Measurements from ENCODE around the gene PER1. TPM values are rescaled to one million over a fixed set of nuclear protein-coding genes. Genes with fewer than 3 reads are reported as not detected.
A peak's percentile ranks its signal among the peaks of the same experiment; 100 is the strongest.

PER1 gene
- total and polyA plus RNA-seq, 2 of the 8 experiments (the other 6 are each of a cell fraction or from before 2014, with no cell fraction given): 9.6 to 38.0 TPM

GRCh38 chr17:8137645-8138373, 14.4 kb downstream of the PER1 start:
- H3K23ac ChIP-seq (ENCODE audit: insufficient read length): no peak overlapping the region
- H4K91ac ChIP-seq (replicated peaks; ENCODE audit: insufficient read length, low read length): no peak overlapping the region
- CTCF ChIA-PET (ENCODE audit: partially characterized antibody): interaction anchor here (0.7 to 14.1 kb wide), 27 partner anchors 10 to 226 kb away, joined by 3 to 133 read pairs (median 3); partner anchors contain the start of genes ALOXE3, HES7, TMEM107 and VAMP2
- FAIRE-seq (no peak), DNase-seq (ENCODE audit: low read depth in 1 of 2, low spot score in 2 of 2) (no peak)
- peak overlapping the region; percentile 71; the same call in 1 of the 2 replicates for H3K18ac ChIP-seq (ENCODE audit: extremely low read depth, low read length)
- peak overlapping the region; percentile 99 for H2AFZ ChIP-seq (ENCODE audit: low read length)
- peaks cover 9% of the 10 kb centered on the region for H3K23me2 ChIP-seq (ENCODE audit: low read depth, low read length)
- H3K4me2 ChIP-seq (ENCODE audit: insufficient read depth in 1 of 2, low read depth in 2 of 2, low read length in 2 of 2): peak overlapping the region; percentile 85 to 99
- peak overlapping the region; percentile 91 for H2AK5ac ChIP-seq (ENCODE audit: low read depth, low read length)
- H3K9ac ChIP-seq (replicated peaks in 1 of 4; ENCODE audit: extremely low read depth in 1 of 4, low read depth in 3 of 4, low read length in 3 of 4): peak overlapping the region; percentile 29 to 70 (median 42); a peak in 4 of 7 replicates
- peaks cover 0 to 15% (median 10%) of the 10 kb centered on the region in 4 experiments; a peak in 6 of 7 replicates for H3K4me1 ChIP-seq (replicated peaks in 1 of 4; ENCODE audit: control insufficient read depth in 3 of 4, insufficient read depth in 4 of 4, low read length in 3 of 4)
- H3K56ac ChIP-seq (replicated peaks; ENCODE audit: insufficient read length, low read depth, low read length): no peak overlapping the region
- no peak overlapping the region for H2BK120ac ChIP-seq (replicated peaks; ENCODE audit: low read depth, low read length)
- H3K14ac ChIP-seq (ENCODE audit: insufficient read length): no peak overlapping the region
- H3K36me3 ChIP-seq (ENCODE audit: control insufficient read depth in 2 of 4, insufficient read depth in 4 of 4, low read length in 3 of 4): peaks cover 3 to 16% (median 6%) of the 10 kb centered on the region in 4 experiments
- POLR2A ChIA-PET (ENCODE audit: partially characterized antibody): interaction anchor here (0.9 to 10.3 kb wide), 12 partner anchors 9 to 113 kb away, joined by 3 to 76 read pairs (median 8); partner anchors contain the start of genes AURKB, CTC1, PER1 and VAMP2
- H2BK5ac ChIP-seq (ENCODE audit: low read depth, low read length): no peak overlapping the region
- H3K79me2 ChIP-seq (ENCODE audit: control insufficient read depth in 1 of 2, insufficient read depth in 2 of 2, low read length in 2 of 2): no peaks in the 10 kb centered on the region
- no peaks in the 10 kb centered on the region for H3K9me3 ChIP-seq (ENCODE audit: insufficient read depth in 2 of 2, low read depth in 1 of 2, low read length in 1 of 2)
- H4K5ac ChIP-seq (ENCODE audit: insufficient read length, low read depth, low read length): no peak overlapping the region
- no peak overlapping the region for H4K8ac ChIP-seq (ENCODE audit: extremely low read depth, insufficient read depth, low read length)
- TF ChIP-seq YY1 (IDR thresholded peaks at IDR 0.05; ENCODE audit: low read depth, low read length) (0 out of 2 replicates have a peak, but pooled peaks have one; percentile 31), CTBP2 (IDR thresholded peaks at IDR 0.05; ENCODE audit: borderline replicate concordance, insufficient read depth, insufficient read length, low read length) (no peak), KDM4A (IDR thresholded peaks at IDR 0.05; ENCODE audit: low read depth, low read length, severe bottlenecking) (peak; percentile 21)
- H3K79me1 ChIP-seq (ENCODE audit: low read depth, low read length): no peaks in the 10 kb centered on the region
- 0 out of 2 replicates have a peak overlapping the region, but pooled peaks have one; percentile 87 for H2BK12ac ChIP-seq (ENCODE audit: low read depth, low read length)
- no peak overlapping the region for H3K4ac ChIP-seq (replicated peaks; ENCODE audit: insufficient read length, low read depth, low read length)
- WGBS, 2 experiments (ENCODE audit: extremely low coverage in 1 of 2, insufficient coverage in 1 of 2, insufficient read length in 1 of 2, insufficient replicate concordance in 2 of 2, low coverage in 1 of 2, low lambda C conversion rate in 2 of 2, missing lambda C conversion rate in 1 of 2): 23% methylated on average over 21 of the region's 21 CpGs; no CpG with 5 or more reads in 1 of the 2 experiments
- H2BK15ac ChIP-seq (ENCODE audit: low read length): peak overlapping the region; percentile 75; the same call in 1 of the 2 replicates
- H3K4me3 ChIP-seq (ENCODE audit: extremely low read depth in 1 of 4, insufficient read depth in 2 of 4, low read depth in 3 of 4, low read length in 4 of 4): peak overlapping the region; percentile 86 to 98 (median 92)
- H3K27me3 ChIP-seq (replicated peaks in 1 of 4; ENCODE audit: control insufficient read depth in 3 of 4, extremely low read depth in 1 of 4, insufficient read depth in 3 of 4, low read length in 3 of 4): peaks cover 0 to 7% (median 2%) of the 10 kb centered on the region in 4 experiments; a peak in 4 of 7 replicates
- no peak overlapping the region for H2BK20ac ChIP-seq (ENCODE audit: low read length)
- H4K20me1 ChIP-seq (replicated peaks in 1 of 2; ENCODE audit: control insufficient read depth in 1 of 2, insufficient read depth in 2 of 2, low read length in 2 of 2): peaks cover 0 to 4% of the 10 kb centered on the region in 2 experiments
- no peak overlapping the region for H3K27ac ChIP-seq (ENCODE audit: low read depth, low read length)

All from H1 (cell line).